PC-9 (cell line): ENCODE measurements around the gene CFAP61. TPM values are rescaled to one million over a fixed set of nuclear protein-coding genes. Genes with fewer than 3 reads are reported as not detected.

Experiments used
- BruUV-seq: library from RNA; stranded (reverse); fragments of 400-500 nt; replicated peaks from 2 replicates; lab custom pipeline; 2021; lab: Mats Ljungman, UMichigan
- CTCF ChIA-PET: fragments of 300-600 bp; sonication (Branson Sonifier 250); formaldehyde crosslinking; loops from one replicate; lab custom pipeline; 2022; ENCODE audit warnings: antibody characterized with exemption; lab: Charles Lee
- POLR2A ChIA-PET: fragments of 300-600 bp; sonication (Branson Sonifier 250); formaldehyde crosslinking; loops from one replicate; lab custom pipeline; 2022; ENCODE audit warnings: antibody characterized with exemption; ENCODE audit not compliant: unreplicated experiment; lab: Charles Lee
- DNase-seq, 2 experiments: peaks; one replicate each; pipeline versions ENCODE4 v3.0.0 to v3.0.0-alpha.2; 2015 to 2022; ENCODE audit warnings: mixed read lengths in 1 of 2
- H2AFZ ChIP-seq: fragments of 200-600 bp; sonication (generic); 2 replicates; pipeline ENCODE4 v1.8.1; 2017; ENCODE audit warnings: antibody characterized with exemption
- H3F3A ChIP-seq: fragments of 200-600 bp; sonication (generic); 2 replicates; pipeline ENCODE4 v1.8.1; 2017; ENCODE audit warnings: antibody characterized with exemption, mild to moderate bottlenecking, low read depth; ENCODE audit not compliant: insufficient read depth
- H3K27ac ChIP-seq: fragments of 200-600 bp; sonication (generic); 2 replicates; pipeline ENCODE4 v1.6.1; 2016; ENCODE audit warnings: mixed run types
- H3K27me3 ChIP-seq: fragments of 200-600 bp; sonication (generic); 2 replicates; pipeline ENCODE4 v1.6.1; 2016; ENCODE audit warnings: low read depth, mixed run types; ENCODE audit not compliant: insufficient read depth
- H3K36me3 ChIP-seq: fragments of 200-600 bp; sonication (generic); 2 replicates; pipeline ENCODE4 v1.6.1; 2016; ENCODE audit warnings: low read depth, mixed run types
- H3K4me1 ChIP-seq: fragments of 200-600 bp; sonication (generic); replicated peaks from 2 replicates; pipeline ENCODE4 v1.6.1; 2016; ENCODE audit warnings: mixed run types; ENCODE audit not compliant: insufficient read depth
- H3K4me2 ChIP-seq: fragments of 200-600 bp; sonication (generic); 2 replicates; pipeline ENCODE4 v1.6.1; 2017; ENCODE audit warnings: mixed run types
- H3K4me3 ChIP-seq: fragments of 200-600 bp; sonication (generic); 2 replicates; pipeline ENCODE4 v1.6.1; 2016; ENCODE audit warnings: mixed run types
- H3K79me2 ChIP-seq: fragments of 200-600 bp; sonication (generic); 2 replicates; pipeline ENCODE4 v1.6.1; 2017; ENCODE audit warnings: low read depth, mixed run types
- H3K9me2 ChIP-seq: fragments of 200-600 bp; sonication (generic); 2 replicates; pipeline ENCODE4 v1.8.1; 2017; ENCODE audit warnings: mild to moderate bottlenecking; ENCODE audit not compliant: insufficient read depth
- H3K9me3 ChIP-seq: fragments of 200-600 bp; sonication (generic); 2 replicates; pipeline ENCODE4 v1.8.1; 2016; ENCODE audit warnings: low read depth; ENCODE audit not compliant: insufficient read depth
- H4K20me1 ChIP-seq: fragments of 200-600 bp; sonication (generic); 2 replicates; pipeline ENCODE4 v1.8.1; 2017; ENCODE audit not compliant: insufficient read depth
- EZH2 ChIP-seq: fragments of 200-600 bp; sonication (generic); IDR thresholded peaks from 2 replicates; pipeline ENCODE4 v1.8.0; 2017; ENCODE audit warnings: antibody characterized with exemption, low read depth
- intact Hi-C: fragments of 100-400 bp; cut with micrococcal nuclease; formaldehyde crosslinking; loops from one replicate; pipeline ENCODE4 v1.10.0; 2022; ENCODE audit not compliant: unreplicated experiment
- total RNA-seq: library from RNA; stranded (reverse); gene quantifications from 2 replicates; pipeline ENCODE4 v1.2.3, GENCODE V29; 2021
- TF ChIP-seq, protein P1 (sequence below): fragments of 200-600 bp; sonication (generic); conservative IDR thresholded peaks from 2 replicates; pipeline ENCODE4 v1.6.1; 2017; ENCODE audit warnings: mixed run types, antibody characterized with exemption, mild to moderate bottlenecking, moderate library complexity

Gene CFAP61
- total RNA-seq, 1 experiment from 2014 or later, result 2.6 TPM

DNA sequence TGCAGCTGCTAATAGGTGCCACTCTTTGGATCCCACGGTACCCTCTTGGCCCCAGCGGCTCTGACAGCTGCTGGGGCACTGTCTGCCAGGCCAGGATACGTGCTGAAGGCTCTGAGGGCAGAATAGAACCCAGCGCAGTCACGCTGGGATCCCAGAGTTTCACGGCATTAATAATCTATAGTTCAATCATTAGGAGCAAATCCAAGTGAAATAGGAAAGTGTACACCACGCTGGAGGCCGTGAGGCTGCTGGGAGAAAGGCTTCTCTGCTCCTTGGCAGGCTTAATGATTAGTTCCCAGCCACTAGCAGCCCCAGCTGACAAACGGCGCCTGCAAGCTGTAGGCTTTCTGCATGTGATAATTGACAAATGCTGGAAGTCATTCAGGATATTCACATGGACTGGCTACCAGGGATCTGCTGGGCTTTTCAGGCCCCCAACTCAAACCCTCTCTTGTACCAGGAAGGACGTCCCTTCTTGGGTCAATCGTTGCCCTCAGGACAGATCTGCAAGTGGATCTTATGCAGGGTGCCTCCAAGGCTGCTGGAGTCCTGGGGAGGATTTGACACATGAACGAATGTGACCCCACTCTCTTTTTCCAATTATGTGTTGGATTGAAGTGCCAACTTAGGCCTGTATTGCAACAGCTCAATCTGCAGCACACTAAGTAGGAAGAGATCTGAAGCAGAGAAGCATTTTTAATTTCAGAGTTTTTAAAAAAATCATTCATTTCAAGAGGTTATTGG, 265.5 kb downstream of the CFAP61 start:
- Histone ChIP-seq H2AFZ (no peak overlapping the region), H3K4me3 (no peak overlapping the region), H3K27ac (no peak overlapping the region), H3K9me2 (no peaks in the 10 kb centered on the region), H3K4me1 (no peaks in the 10 kb centered on the region), H3K36me3 (no peaks in the 10 kb centered on the region), H3K79me2 (no peaks in the 10 kb centered on the region), H3K27me3 (peaks cover 11% of the 10 kb centered on the region; the same call in 1 of the 2 replicates), H3K4me2 (no peak overlapping the region), H3K9me3 (0 out of 2 replicates have a peak, but pooled peaks cover 7% of the 10 kb centered on the region), H4K20me1 (no peaks in the 10 kb centered on the region), H3F3A (no peaks in the 10 kb centered on the region)
- intact Hi-C loops, result no loop called here
- POLR2A ChIA-PET, result no interaction called here
- BruUV-seq, result no TSS peak
- TF ChIP-seq EZH2, result no peak
- TF ChIP-seq, protein P1, sequence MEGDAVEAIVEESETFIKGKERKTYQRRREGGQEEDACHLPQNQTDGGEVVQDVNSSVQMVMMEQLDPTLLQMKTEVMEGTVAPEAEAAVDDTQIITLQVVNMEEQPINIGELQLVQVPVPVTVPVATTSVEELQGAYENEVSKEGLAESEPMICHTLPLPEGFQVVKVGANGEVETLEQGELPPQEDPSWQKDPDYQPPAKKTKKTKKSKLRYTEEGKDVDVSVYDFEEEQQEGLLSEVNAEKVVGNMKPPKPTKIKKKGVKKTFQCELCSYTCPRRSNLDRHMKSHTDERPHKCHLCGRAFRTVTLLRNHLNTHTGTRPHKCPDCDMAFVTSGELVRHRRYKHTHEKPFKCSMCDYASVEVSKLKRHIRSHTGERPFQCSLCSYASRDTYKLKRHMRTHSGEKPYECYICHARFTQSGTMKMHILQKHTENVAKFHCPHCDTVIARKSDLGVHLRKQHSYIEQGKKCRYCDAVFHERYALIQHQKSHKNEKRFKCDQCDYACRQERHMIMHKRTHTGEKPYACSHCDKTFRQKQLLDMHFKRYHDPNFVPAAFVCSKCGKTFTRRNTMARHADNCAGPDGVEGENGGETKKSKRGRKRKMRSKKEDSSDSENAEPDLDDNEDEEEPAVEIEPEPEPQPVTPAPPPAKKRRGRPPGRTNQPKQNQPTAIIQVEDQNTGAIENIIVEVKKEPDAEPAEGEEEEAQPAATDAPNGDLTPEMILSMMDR, result no peak
- CTCF ChIA-PET, result no interaction called here
- DNase-seq, result no peak

DNA sequence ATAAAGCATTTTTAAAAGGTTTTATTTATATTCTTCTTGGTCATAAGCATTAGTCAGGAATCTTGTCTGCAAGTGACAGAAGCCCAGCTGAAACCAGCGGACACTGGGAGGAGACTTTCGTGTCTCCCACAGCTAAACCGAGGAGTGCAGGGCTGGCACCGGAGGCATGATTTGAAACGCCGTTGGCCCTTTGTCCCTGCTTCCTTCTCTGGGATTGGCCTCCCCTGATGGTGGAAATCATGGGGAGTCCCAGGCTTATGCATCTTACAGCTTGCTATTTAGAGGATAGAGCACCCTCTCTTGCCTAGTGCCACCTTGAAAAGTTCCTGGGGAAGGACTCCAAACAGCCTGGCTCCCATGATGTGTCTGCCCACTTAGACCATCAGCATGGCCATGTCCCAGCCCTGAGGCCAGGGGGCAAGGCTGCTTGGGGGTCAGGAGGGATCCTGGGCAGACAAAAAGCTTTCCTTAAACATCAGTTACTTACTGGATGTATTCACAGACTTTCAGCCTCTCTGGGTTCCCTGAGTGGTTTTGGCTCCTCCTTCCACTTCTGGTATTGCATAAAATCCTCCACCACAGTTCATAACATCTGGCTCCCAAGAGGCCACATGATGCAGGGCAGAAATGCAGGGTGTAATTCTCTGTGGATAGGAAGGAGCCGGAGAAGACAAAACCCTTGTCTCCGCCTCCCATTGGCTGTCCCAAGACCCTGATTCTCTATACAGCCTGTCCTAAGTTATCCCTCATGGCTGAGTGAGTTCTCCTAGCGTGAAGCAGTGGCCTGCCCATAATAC, 266.2 kb downstream of the CFAP61 start:
- no peak overlapping the region for H3K27ac ChIP-seq
- H3K9me2 ChIP-seq, result no peaks in the 10 kb centered on the region
- no peaks in the 10 kb centered on the region for H3K4me1 ChIP-seq
- H3K4me3 ChIP-seq, result no peak overlapping the region
- H4K20me1 ChIP-seq, result no peaks in the 10 kb centered on the region
- H3F3A ChIP-seq, result no peaks in the 10 kb centered on the region
- H3K36me3 ChIP-seq, result no peaks in the 10 kb centered on the region
- BruUV-seq, result no TSS peak
- 0 out of 2 replicates have a peak, but pooled peaks cover 6% of the 10 kb centered on the region for H3K9me3 ChIP-seq
- H3K4me2 ChIP-seq, result no peak overlapping the region
- 0 out of 2 replicates have a peak, but pooled peaks cover 3% of the 10 kb centered on the region for H3K27me3 ChIP-seq
- TF ChIP-seq, protein P1, result no peak
- no peak for TF ChIP-seq EZH2
- H2AFZ ChIP-seq, result no peak overlapping the region
- intact Hi-C loops, result no loop called here
- ChIA-PET POLR2A (no interaction called here), CTCF (no interaction called here)
- no peak for DNase-seq
- no peaks in the 10 kb centered on the region for H3K79me2 ChIP-seq

DNA sequence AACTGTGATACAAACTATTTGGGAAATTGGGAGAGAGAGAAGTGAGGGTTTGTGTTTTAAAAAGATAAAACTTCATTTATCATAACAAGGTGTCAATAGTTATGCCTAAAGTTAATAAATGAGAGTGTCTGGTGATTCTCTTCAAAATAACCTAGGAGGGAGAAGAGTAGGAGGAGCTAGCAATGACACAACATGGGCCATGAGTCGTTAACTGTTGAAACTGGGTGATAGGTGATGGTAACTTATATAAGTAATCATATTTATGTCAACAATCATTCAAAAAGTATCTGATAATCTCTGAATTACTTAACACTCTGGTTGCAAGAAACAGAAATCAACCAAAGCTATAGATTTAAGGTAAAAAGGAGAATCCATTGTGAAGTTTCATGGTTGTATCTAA, 268.8 kb downstream of the CFAP61 start:
- Histone ChIP-seq H3K9me2 (no peaks in the 10 kb centered on the region), H3K4me2 (no peak overlapping the region), H3K27ac (no peak overlapping the region), H3K9me3 (0 out of 2 replicates have a peak, but pooled peaks cover 6% of the 10 kb centered on the region), H3K4me3 (no peak overlapping the region), H3K79me2 (no peaks in the 10 kb centered on the region), H3K4me1 (no peaks in the 10 kb centered on the region), H3K36me3 (no peaks in the 10 kb centered on the region), H4K20me1 (no peaks in the 10 kb centered on the region), H3F3A (no peaks in the 10 kb centered on the region), H3K27me3 (peaks cover 4% of the 10 kb centered on the region; the same call in 1 of the 2 replicates), H2AFZ (no peak overlapping the region)
- DNase-seq, result no peak
- intact Hi-C loops, result no loop called here
- no TSS peak for BruUV-seq
- TF ChIP-seq, protein P1, result no peak
- TF ChIP-seq EZH2, result no peak
- ChIA-PET POLR2A (no interaction called here), CTCF (no interaction called here)
